HepG2 (cell line): Measurements from ENCODE around the gene HSPB2. TPM values are rescaled to one million over a fixed set of nuclear protein-coding genes. Genes with fewer than 3 reads are reported as not detected.

Source experiments
- polyA plus RNA-seq, 8 experiments: library from polyadenylated mRNA; depleted of rRNA in 3 of 8; stranded (reverse) in 7 of 8; unstranded in 1 of 8; fragments of >200 nt; fragmentation: Illumina TruSeq in 4 of 8; extraction: Trizol in 4 of 8; gene quantifications; 2 replicates each; pipeline versions ENCODE4 v1.2.1 to v1.2.3, GENCODE V29; 2011 to 2016; ENCODE audit warnings: low read depth in 4 of 8, missing spikeins in 1 of 8, mixed read lengths in 1 of 8; ENCODE audit not compliant: insufficient read depth in 1 of 8
- small RNA-seq, 3 experiments: library from RNA; depleted of rRNA; stranded (forward); fragments of <200 nt; gene quantifications; one replicate each; pipeline ENCODE3, GENCODE V24; 2012; ENCODE audit warnings: low read depth in 2 of 3, low replicate concordance in 1 of 3; ENCODE audit not compliant: insufficient read length in 3 of 3, insufficient read depth in 2 of 3
- total RNA-seq, 5 experiments: library from RNA; depleted of rRNA; stranded (reverse); fragments of >200 nt; fragmentation: Illumina TruSeq; extraction: Trizol; gene quantifications; 2 replicates each; pipeline ENCODE4 v1.2.3, GENCODE V29; 2016; ENCODE audit warnings: low read depth in 1 of 5

The HSPB2 gene
- total and polyA plus RNA-seq, 2 of the 13 experiments (the other 11 are each of a cell fraction or from before 2014, with no cell fraction given) = 0.04 TPM; not detected in 1

Small RNA genes within 50 kb of the gene (small RNA-seq; reads per million reads assigned to genes)
- gene C11orf52 = 0 reads per million in 3 experiments
- 0 reads per million in 3 experiments for gene GNG5P3
- gene RNA5SP351 = 0 reads per million in 3 experiments
- gene RPL37AP8 = 0 reads per million in 3 experiments

Other genes with a start within 250 kb of the HSPB2 start
- 56.8 and 93.9 TPM in 2 replicates for gene PPP2R1B, start 146.3 kb upstream of the HSPB2 start, total RNA-seq (2016; rRNA removed; fragmentation: Illumina TruSeq; extraction: Trizol)
- gene PPP2R1B, start 146.3 kb upstream of the HSPB2 start, polyA plus RNA-seq (2011; rRNA removed) = 20.9 and 22.1 TPM in 2 replicates
- 24.4 and 39.4 TPM in 2 replicates for gene ALG9, start 41.2 kb upstream of the HSPB2 start, total RNA-seq (2016; rRNA removed; fragmentation: Illumina TruSeq; extraction: Trizol)
- gene ALG9, start 41.2 kb upstream of the HSPB2 start, polyA plus RNA-seq (2011; rRNA removed) = 33.8 and 40.6 TPM in 2 replicates
- gene FDXACB1, start 33.6 kb upstream of the HSPB2 start, total RNA-seq (2016; rRNA removed; fragmentation: Illumina TruSeq; extraction: Trizol) = 3.4 and 5.5 TPM in 2 replicates
- 1.1 and 1.2 TPM in 2 replicates for gene FDXACB1, start 33.6 kb upstream of the HSPB2 start, polyA plus RNA-seq (2011; rRNA removed)
- gene CFAP68, start 33.2 kb upstream of the HSPB2 start, total RNA-seq (2016; rRNA removed; fragmentation: Illumina TruSeq; extraction: Trizol) = 22.2 and 23.9 TPM in 2 replicates
- gene CFAP68, start 33.2 kb upstream of the HSPB2 start, polyA plus RNA-seq (2011; rRNA removed) = 25.6 and 26.3 TPM in 2 replicates
- gene CRYAB, start 964 bp upstream of the HSPB2 start, total RNA-seq (2016; rRNA removed; fragmentation: Illumina TruSeq; extraction: Trizol) = 0.55 and 0.69 TPM in 2 replicates
- 0.24 and 1.1 TPM in 2 replicates for gene CRYAB, start 964 bp upstream of the HSPB2 start, polyA plus RNA-seq (2011; rRNA removed)
- 7.4 and 10.5 TPM in 2 replicates for gene C11orf52, start 6.2 kb downstream of the HSPB2 start, total RNA-seq (2016; rRNA removed; fragmentation: Illumina TruSeq; extraction: Trizol)
- gene C11orf52, start 6.2 kb downstream of the HSPB2 start, polyA plus RNA-seq (2011; rRNA removed) = 11.0 and 16.5 TPM in 2 replicates
- gene DIXDC1, start 24.6 kb downstream of the HSPB2 start, total RNA-seq (2016; rRNA removed; fragmentation: Illumina TruSeq; extraction: Trizol) = 25.0 and 29.7 TPM in 2 replicates
- 7.8 and 10.4 TPM in 2 replicates for gene DIXDC1, start 24.6 kb downstream of the HSPB2 start, polyA plus RNA-seq (2011; rRNA removed)
- gene DLAT, start 112.7 kb downstream of the HSPB2 start, total RNA-seq (2016; rRNA removed; fragmentation: Illumina TruSeq; extraction: Trizol) = 62.2 and 73.2 TPM in 2 replicates
- gene DLAT, start 112.7 kb downstream of the HSPB2 start, polyA plus RNA-seq (2011; rRNA removed) = 21.5 and 26.4 TPM in 2 replicates
- gene PIH1D2, start 161.3 kb downstream of the HSPB2 start, total RNA-seq (2016; rRNA removed; fragmentation: Illumina TruSeq; extraction: Trizol) = 2.7 and 2.8 TPM in 2 replicates
- 0.49 and 0.61 TPM in 2 replicates for gene PIH1D2, start 161.3 kb downstream of the HSPB2 start, polyA plus RNA-seq (2011; rRNA removed)
- 22.5 and 31.8 TPM in 2 replicates for gene NKAPD1, start 161.6 kb downstream of the HSPB2 start, total RNA-seq (2016; rRNA removed; fragmentation: Illumina TruSeq; extraction: Trizol)
- gene NKAPD1, start 161.6 kb downstream of the HSPB2 start, polyA plus RNA-seq (2011; rRNA removed) = 8.3 and 11.2 TPM in 2 replicates
- 98.3 and 125 TPM in 2 replicates for gene TIMM8B, start 174.0 kb downstream of the HSPB2 start, total RNA-seq (2016; rRNA removed; fragmentation: Illumina TruSeq; extraction: Trizol)
- gene TIMM8B, start 174.0 kb downstream of the HSPB2 start, polyA plus RNA-seq (2011; rRNA removed) = 84.5 and 87.5 TPM in 2 replicates
- 123 and 187 TPM in 2 replicates for gene SDHD, start 174.1 kb downstream of the HSPB2 start, total RNA-seq (2016; rRNA removed; fragmentation: Illumina TruSeq; extraction: Trizol)
- gene SDHD, start 174.1 kb downstream of the HSPB2 start, polyA plus RNA-seq (2011; rRNA removed) = 117 and 131 TPM in 2 replicates